Neutrophil (primary cell): ENCODE data around the gene CCL21.

Experiments
- H3K27ac ChIP-seq: fragments of 200-600 bp; sonication (generic); 2 replicates; pipeline ENCODE4 v1.5.1; 2016; ENCODE audit warnings: mild to moderate bottlenecking, moderate library complexity
- H3K27me3 ChIP-seq: fragments of 200-600 bp; sonication (generic); 2 replicates; pipeline ENCODE4 v1.6.0; 2016; ENCODE audit warnings: mild to moderate bottlenecking
- H3K36me3 ChIP-seq: fragments of 200-600 bp; sonication (generic); 2 replicates; pipeline ENCODE4 v1.5.1; 2017
- H3K4me1 ChIP-seq, 2 experiments: fragments of 200-600 bp in 1 of 2; sonication (generic) in 1 of 2; 1 replicate in 1 of 2; 2 replicates in 1 of 2; pipeline versions ENCODE4 v1.5.1 to v1.6.1; 2013 to 2016; ENCODE audit warnings: low read depth in 1 of 2, low read length in 1 of 2, mild to moderate bottlenecking in 1 of 2, moderate library complexity in 1 of 2; ENCODE audit not compliant: control insufficient read depth in 1 of 2, insufficient read depth in 1 of 2
- H3K4me3 ChIP-seq, 2 experiments: fragments of 200-600 bp in 1 of 2; sonication (generic) in 1 of 2; 1 replicate in 1 of 2; 2 replicates in 1 of 2; pipeline ENCODE4 v1.5.1; 2013 to 2016; ENCODE audit warnings: low read depth in 1 of 2, low read length in 1 of 2, mild to moderate bottlenecking in 1 of 2, moderate library complexity in 1 of 2
- H3K9me3 ChIP-seq: fragments of 200-600 bp; sonication (generic); 2 replicates; pipeline ENCODE4 v1.5.1; 2016
- TF ChIP-seq, protein P1 (sequence below): fragments of 200-600 bp; sonication (generic); IDR thresholded peaks from 2 replicates; pipeline ENCODE4 v1.5.1; 2016; ENCODE audit warnings: antibody characterized with exemption

CCL21 gene

DNA sequence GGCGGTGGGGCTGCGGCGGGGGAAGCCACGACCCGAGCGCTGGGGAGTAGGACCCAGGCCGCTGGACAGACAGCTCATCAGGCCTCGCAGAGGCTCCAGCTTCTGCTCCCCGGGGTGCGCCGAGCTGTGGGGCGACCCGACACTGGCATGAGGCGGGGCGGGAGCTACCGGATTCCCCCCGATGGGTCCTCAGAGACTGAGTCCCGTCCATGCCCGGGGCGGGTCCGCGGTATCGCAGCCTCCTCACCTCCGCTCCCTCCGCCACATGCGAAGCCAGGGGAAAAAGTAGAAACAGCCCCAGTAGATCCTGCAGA is 44.9 kb downstream of the CCL21 start:
- peak overlapping the region; percentile 99 for H3K27ac ChIP-seq
- peaks cover 13 to 14% of the 10 kb centered on the region in 2 experiments for H3K4me1 ChIP-seq
- peaks cover 14% of the 10 kb centered on the region for H3K36me3 ChIP-seq
- TF ChIP-seq, protein P1, sequence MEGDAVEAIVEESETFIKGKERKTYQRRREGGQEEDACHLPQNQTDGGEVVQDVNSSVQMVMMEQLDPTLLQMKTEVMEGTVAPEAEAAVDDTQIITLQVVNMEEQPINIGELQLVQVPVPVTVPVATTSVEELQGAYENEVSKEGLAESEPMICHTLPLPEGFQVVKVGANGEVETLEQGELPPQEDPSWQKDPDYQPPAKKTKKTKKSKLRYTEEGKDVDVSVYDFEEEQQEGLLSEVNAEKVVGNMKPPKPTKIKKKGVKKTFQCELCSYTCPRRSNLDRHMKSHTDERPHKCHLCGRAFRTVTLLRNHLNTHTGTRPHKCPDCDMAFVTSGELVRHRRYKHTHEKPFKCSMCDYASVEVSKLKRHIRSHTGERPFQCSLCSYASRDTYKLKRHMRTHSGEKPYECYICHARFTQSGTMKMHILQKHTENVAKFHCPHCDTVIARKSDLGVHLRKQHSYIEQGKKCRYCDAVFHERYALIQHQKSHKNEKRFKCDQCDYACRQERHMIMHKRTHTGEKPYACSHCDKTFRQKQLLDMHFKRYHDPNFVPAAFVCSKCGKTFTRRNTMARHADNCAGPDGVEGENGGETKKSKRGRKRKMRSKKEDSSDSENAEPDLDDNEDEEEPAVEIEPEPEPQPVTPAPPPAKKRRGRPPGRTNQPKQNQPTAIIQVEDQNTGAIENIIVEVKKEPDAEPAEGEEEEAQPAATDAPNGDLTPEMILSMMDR = no peak
- no peaks in the 10 kb centered on the region for H3K27me3 ChIP-seq
- H3K4me3 ChIP-seq = peak overlapping the region; percentile 88 to 91
- H3K9me3 ChIP-seq = no peaks in the 10 kb centered on the region

DNA sequence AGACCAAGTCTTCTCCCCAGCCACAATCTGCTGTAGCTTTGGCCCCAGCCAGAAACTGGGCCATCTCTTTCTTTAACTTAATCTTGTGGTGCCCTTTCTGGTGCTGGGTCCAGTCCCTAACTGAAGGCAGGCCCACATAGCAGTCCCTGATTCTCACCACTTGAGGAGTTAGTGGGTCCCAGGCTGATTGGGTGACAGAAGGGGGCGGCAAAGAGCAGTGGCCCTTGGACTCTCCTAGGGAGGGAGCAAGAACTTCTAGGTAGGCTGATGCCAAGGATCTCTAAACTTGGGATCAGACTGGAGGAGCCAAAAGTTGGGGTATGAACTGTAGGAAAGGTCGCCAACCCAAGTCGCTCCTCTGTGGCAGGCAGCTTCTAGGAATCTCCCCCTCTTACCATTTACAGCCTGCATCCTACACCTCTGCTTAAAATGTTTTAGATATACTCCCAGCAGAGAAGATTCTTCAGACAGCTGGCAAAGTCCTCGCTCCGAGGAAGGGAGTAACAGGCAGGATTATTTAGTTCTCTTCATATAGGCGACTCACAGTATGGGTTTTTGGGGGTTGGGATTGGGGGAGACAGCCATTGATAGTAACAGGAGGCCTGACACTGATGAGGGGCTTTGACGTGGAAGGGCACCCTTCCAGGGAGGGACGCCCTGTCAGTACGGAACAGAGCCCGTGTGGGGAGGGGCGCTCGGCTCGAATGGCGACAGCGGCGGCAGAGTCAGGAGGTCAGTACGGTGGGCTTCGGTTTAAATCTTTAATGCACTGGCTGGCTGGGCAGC is 45.5 kb downstream of the CCL21 start:
- H3K4me1 ChIP-seq = peaks cover 13 to 14% of the 10 kb centered on the region in 2 experiments
- TF ChIP-seq, protein P1 = peak; percentile 75
- H3K4me3 ChIP-seq = peak overlapping the region; percentile 88 to 91
- H3K36me3 ChIP-seq = peaks cover 10% of the 10 kb centered on the region
- H3K9me3 ChIP-seq = no peaks in the 10 kb centered on the region
- peak overlapping the region; percentile 99 for H3K27ac ChIP-seq
- H3K27me3 ChIP-seq = no peaks in the 10 kb centered on the region

GRCh38 chr9:34663303-34663605 is 46.7 kb downstream of the CCL21 start:
- H3K4me3 ChIP-seq = no peak overlapping the region
- TF ChIP-seq, protein P1 = no peak
- H3K36me3 ChIP-seq = peaks cover 6% of the 10 kb centered on the region
- peaks cover 13 to 14% of the 10 kb centered on the region in 2 experiments for H3K4me1 ChIP-seq
- no peaks in the 10 kb centered on the region for H3K27me3 ChIP-seq
- no peak overlapping the region for H3K27ac ChIP-seq
- H3K9me3 ChIP-seq = no peaks in the 10 kb centered on the region

DNA sequence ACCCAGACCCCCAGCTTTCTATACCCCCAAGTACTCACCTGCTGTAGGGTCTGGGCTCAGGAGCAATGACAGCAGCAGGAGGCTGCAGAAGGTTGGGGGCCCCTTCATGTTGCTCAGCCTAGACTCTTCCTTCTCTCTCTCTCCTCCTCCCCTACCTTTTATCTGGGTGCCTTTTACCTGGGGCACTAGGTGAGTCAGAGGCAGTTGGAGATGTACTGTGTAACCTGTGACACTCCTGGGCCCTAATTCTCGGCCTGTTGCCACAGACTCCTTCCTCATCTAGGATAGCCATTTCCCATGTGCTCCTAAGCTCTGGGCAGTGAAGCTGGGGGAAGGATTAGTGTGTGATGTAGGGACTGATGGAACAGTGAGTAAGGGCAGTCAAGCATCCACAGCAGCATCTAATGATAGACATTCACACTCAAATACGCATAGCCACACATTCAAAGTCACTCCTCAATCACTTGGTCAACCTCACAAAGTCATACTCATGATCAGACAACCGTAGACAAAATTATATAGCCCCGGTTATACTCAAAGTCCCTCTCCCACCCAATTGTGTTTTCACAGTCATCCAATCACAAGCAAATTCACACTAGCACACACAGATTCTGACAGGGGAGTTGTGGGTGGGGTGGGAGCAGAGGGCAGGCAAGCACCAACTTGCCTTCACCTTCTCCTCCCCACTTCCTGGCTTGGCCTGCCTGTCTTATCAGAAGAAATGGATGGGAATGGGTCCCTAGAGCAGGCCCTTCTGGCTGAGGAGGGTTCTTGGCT is 47.2 kb downstream of the CCL21 start, which contains the start of gene CCL27:
TSS of gene CCL27 (minus strand) at position 132 of the 777 bp plus-strand sequence. CDS start at position 108, 24 bp downstream.
- Histone ChIP-seq H3K4me3 (no peak within 1 kb of the TSS), H3K27me3 (no peaks in the 10 kb centered on the region), H3K36me3 (peaks cover 6% of the 10 kb centered on the region), H3K27ac (no peak within 1 kb of the TSS), H3K4me1 (peaks cover 13 to 14% of the 10 kb centered on the region in 2 experiments), H3K9me3 (no peaks in the 10 kb centered on the region)
- TF ChIP-seq, protein P1 = no peak

DNA sequence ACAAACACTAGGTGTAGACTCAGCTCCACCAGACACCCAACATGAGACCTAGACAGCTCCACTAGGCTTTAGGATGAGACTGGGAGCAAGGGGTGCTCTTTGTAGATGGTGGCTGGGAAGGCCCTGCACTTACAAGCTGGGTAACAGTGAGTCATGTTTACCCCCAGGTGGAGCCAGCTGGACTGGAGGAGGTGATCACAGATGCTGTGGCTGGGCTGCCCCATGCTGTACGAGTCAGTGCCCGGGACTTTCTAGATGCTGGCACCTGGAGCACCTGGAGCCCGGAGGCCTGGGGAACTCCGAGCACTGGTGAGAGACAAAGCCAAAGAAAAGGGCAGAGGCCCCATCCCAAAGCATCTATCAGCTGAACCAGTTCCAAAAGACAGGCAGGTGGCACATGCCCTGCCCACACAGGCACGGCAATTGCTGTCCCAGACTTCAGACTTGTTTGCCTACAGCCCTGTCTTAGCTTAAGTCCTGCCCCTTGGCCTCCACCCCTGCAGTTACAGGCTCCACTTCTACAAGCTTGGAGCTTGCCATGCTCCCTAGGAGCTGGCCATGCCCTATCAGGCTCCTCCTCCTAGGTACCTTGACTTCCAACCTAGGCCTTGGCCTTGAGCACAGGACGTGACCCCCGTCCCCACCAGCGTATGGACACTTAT is 50.2 kb downstream of the CCL21 start:
- Histone ChIP-seq H3K4me3 (no peak overlapping the region), H3K9me3 (no peaks in the 10 kb centered on the region), H3K4me1 (peaks cover 5% of the 10 kb centered on the region in 2 experiments), H3K27ac (no peak overlapping the region), H3K27me3 (no peaks in the 10 kb centered on the region), H3K36me3 (peaks cover 6% of the 10 kb centered on the region)
- TF ChIP-seq, protein P1 = no peak
